Raji (cell line): ENCODE measurements around the gene B3GNT8.

ENCODE experiments used
- POLR2A ChIP-seq: IDR thresholded peaks from 2 replicates; pipeline ENCODE4 v1.6.1; 2011; ENCODE audit warnings: low read depth, low read length, control low read depth; ENCODE audit not compliant: insufficient read depth

B3GNT8 gene

GRCh38 chr19:41439441-41440222 is 12.5 kb upstream of the B3GNT8 start, which contains the start of gene DMAC2:
DMAC2 (minus strand) TSS chr19:41439912; CDS start chr19:41439899, 13 bp downstream.
- TF ChIP-seq POLR2A = peak; percentile 78

GRCh38 chr19:41437944-41438574 is 10.9 kb upstream of the B3GNT8 start:
- TF ChIP-seq POLR2A = no peak

- no peak for TF ChIP-seq POLR2A
Measured at GRCh38 chr19:41436674-41436951, 9.4 kb upstream of the B3GNT8 start.

- no peak for TF ChIP-seq POLR2A
Measured at GRCh38 chr19:41435936-41436673, 8.9 kb upstream of the B3GNT8 start.

- no peak for TF ChIP-seq POLR2A
Measured at GRCh38 chr19:41434450-41434849, 7.3 kb upstream of the B3GNT8 start.

- TF ChIP-seq POLR2A = no peak
Measured at GRCh38 chr19:41433171-41433570, 6.0 kb upstream of the B3GNT8 start.

GRCh38 chr19:41431426-41432386 is 4.5 kb upstream of the B3GNT8 start:
- no peak for TF ChIP-seq POLR2A

- no peak for TF ChIP-seq POLR2A
Measured at GRCh38 chr19:41430922-41431321, 3.7 kb upstream of the B3GNT8 start.

GRCh38 chr19:41428481-41428859 is 1.3 kb upstream of the B3GNT8 start:
- no peak for TF ChIP-seq POLR2A

GRCh38 chr19:41427647-41428480 is 690 bp upstream of the B3GNT8 start:
- no peak for TF ChIP-seq POLR2A

- TF ChIP-seq POLR2A = no peak
Measured at GRCh38 chr19:41426116-41426841, 895 bp downstream of the B3GNT8 start.

- no peak for TF ChIP-seq POLR2A
Measured at GRCh38 chr19:41425174-41426115, 1.7 kb downstream of the B3GNT8 start.
